ENCODE data around the gene ALOX15B.

GRCh38 chr17:8048236-8048635 is 9.4 kb downstream of the ALOX15B start:
- TF ChIP-seq CTCF (conservative IDR thresholded peaks at IDR 0.05 in 1 of 2, IDR thresholded peaks at IDR 0.05 in 1 of 2; ENCODE audit: extremely low read depth in 1 of 2, insufficient read depth in 1 of 2, low read depth in 1 of 2, low read length in 2 of 2) (no peak), EZH2 (IDR thresholded peaks at IDR 0.05; ENCODE audit: borderline replicate concordance, low read length) (no peak)
